ENCODE measurements around the gene ZNRF3. TPM values are rescaled to one million over a fixed set of nuclear protein-coding genes. Genes with fewer than 3 reads are reported as not detected.
"Not testable (repeated sequence)": the region's sequence is repeated elsewhere in the genome, so short reads cannot be mapped to it uniquely, and the experiment has no call there.

The ZNRF3 gene
- total RNA-seq, 1 donor from 2014 or later: 6.7 TPM

- H3K36me3 Mint-ChIP-seq (ENCODE audit: low read depth): peaks cover 4% of the 10 kb centered on the region
- H3K27me3 Mint-ChIP-seq (ENCODE audit: low read depth): no peaks in the 10 kb centered on the region
- H3K27ac Mint-ChIP-seq (ENCODE audit: unreplicated experiment): no peak overlapping the region
- DNase-seq (ENCODE audit: low spot score): no peak
- no peak overlapping the region for H3K4me3 Mint-ChIP-seq (ENCODE audit: unreplicated experiment)
- TF ChIP-seq, protein P1, sequence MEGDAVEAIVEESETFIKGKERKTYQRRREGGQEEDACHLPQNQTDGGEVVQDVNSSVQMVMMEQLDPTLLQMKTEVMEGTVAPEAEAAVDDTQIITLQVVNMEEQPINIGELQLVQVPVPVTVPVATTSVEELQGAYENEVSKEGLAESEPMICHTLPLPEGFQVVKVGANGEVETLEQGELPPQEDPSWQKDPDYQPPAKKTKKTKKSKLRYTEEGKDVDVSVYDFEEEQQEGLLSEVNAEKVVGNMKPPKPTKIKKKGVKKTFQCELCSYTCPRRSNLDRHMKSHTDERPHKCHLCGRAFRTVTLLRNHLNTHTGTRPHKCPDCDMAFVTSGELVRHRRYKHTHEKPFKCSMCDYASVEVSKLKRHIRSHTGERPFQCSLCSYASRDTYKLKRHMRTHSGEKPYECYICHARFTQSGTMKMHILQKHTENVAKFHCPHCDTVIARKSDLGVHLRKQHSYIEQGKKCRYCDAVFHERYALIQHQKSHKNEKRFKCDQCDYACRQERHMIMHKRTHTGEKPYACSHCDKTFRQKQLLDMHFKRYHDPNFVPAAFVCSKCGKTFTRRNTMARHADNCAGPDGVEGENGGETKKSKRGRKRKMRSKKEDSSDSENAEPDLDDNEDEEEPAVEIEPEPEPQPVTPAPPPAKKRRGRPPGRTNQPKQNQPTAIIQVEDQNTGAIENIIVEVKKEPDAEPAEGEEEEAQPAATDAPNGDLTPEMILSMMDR (IDR thresholded peaks at IDR 0.05): no peak
- H3K9me3 Mint-ChIP-seq (ENCODE audit: low read depth): peaks cover 7% of the 10 kb centered on the region
- no peaks in the 10 kb centered on the region for H3K4me1 Mint-ChIP-seq (ENCODE audit: low read depth)
Observed at GRCh38 chr22:28843633-28844032, 39.7 kb upstream of the ZNRF3 start.

DNA sequence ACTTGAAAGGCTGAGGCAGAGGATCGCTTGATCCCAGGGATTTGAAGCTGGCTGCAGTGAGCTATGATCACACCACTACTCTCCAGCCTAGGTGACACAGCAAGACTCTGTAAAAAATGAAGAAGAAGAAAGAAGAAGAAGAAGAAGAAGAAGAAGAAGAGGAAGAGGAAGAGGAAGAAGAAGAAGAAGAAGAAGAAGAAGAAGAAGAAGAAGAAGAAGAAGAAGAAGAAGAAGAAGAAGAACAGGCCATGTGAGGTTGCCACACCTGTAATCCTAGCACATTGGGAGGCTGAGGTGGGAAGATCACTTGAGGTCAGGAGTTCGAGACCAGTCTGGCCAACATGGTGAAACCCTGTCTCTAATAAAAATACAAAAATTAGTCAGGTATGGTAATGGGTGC lies 39.1 kb upstream of the ZNRF3 start:
- not testable (repeated sequence) for H3K27me3 Mint-ChIP-seq (ENCODE audit: low read depth); H3K36me3 Mint-ChIP-seq (ENCODE audit: low read depth); H3K4me3 Mint-ChIP-seq (ENCODE audit: unreplicated experiment); H3K4me1 Mint-ChIP-seq (ENCODE audit: low read depth); DNase-seq (ENCODE audit: low spot score); H3K9me3 Mint-ChIP-seq (ENCODE audit: low read depth); H3K27ac Mint-ChIP-seq (ENCODE audit: unreplicated experiment)

- Mint-ChIP-seq H3K36me3 (ENCODE audit: low read depth) (peaks cover 4% of the 10 kb centered on the region), H3K27ac (ENCODE audit: unreplicated experiment) (no peak overlapping the region), H3K4me3 (ENCODE audit: unreplicated experiment) (no peak overlapping the region), H3K9me3 (ENCODE audit: low read depth) (peaks cover 7% of the 10 kb centered on the region), H3K27me3 (ENCODE audit: low read depth) (no peaks in the 10 kb centered on the region), H3K4me1 (ENCODE audit: low read depth) (no peaks in the 10 kb centered on the region)
- TF ChIP-seq, protein P1 (IDR thresholded peaks at IDR 0.05): no peak
- no peak for DNase-seq (ENCODE audit: low spot score)
Observed at GRCh38 chr22:28846994-28847393, 36.4 kb upstream of the ZNRF3 start.

- no peak overlapping the region for H3K4me3 Mint-ChIP-seq (ENCODE audit: unreplicated experiment)
- no peaks in the 10 kb centered on the region for H3K36me3 Mint-ChIP-seq (ENCODE audit: low read depth)
- no peaks in the 10 kb centered on the region for H3K9me3 Mint-ChIP-seq (ENCODE audit: low read depth)
- no peaks in the 10 kb centered on the region for H3K4me1 Mint-ChIP-seq (ENCODE audit: low read depth)
- no peak overlapping the region for H3K27ac Mint-ChIP-seq (ENCODE audit: unreplicated experiment)
- H3K27me3 Mint-ChIP-seq (ENCODE audit: low read depth): no peaks in the 10 kb centered on the region
- no peak for DNase-seq (ENCODE audit: low spot score)
- TF ChIP-seq, protein P1 (IDR thresholded peaks at IDR 0.05): peak; percentile 98
Observed at GRCh38 chr22:28855355-28856094, 27.8 kb upstream of the ZNRF3 start.

- H3K4me3 Mint-ChIP-seq (ENCODE audit: unreplicated experiment): no peak overlapping the region
- H3K27me3 Mint-ChIP-seq (ENCODE audit: low read depth): no peaks in the 10 kb centered on the region
- no peaks in the 10 kb centered on the region for H3K4me1 Mint-ChIP-seq (ENCODE audit: low read depth)
- TF ChIP-seq, protein P1 (IDR thresholded peaks at IDR 0.05): no peak
- DNase-seq (ENCODE audit: low spot score): no peak
- no peaks in the 10 kb centered on the region for H3K9me3 Mint-ChIP-seq (ENCODE audit: low read depth)
- no peak overlapping the region for H3K27ac Mint-ChIP-seq (ENCODE audit: unreplicated experiment)
- no peaks in the 10 kb centered on the region for H3K36me3 Mint-ChIP-seq (ENCODE audit: low read depth)
Observed at GRCh38 chr22:28856095-28856455, 27.3 kb upstream of the ZNRF3 start.

- Mint-ChIP-seq H3K27me3 (ENCODE audit: low read depth) (no peaks in the 10 kb centered on the region), H3K27ac (ENCODE audit: unreplicated experiment) (no peak overlapping the region), H3K4me1 (ENCODE audit: low read depth) (no peaks in the 10 kb centered on the region), H3K4me3 (ENCODE audit: unreplicated experiment) (no peak overlapping the region), H3K9me3 (ENCODE audit: low read depth) (no peaks in the 10 kb centered on the region), H3K36me3 (ENCODE audit: low read depth) (no peaks in the 10 kb centered on the region)
- TF ChIP-seq, protein P1 (IDR thresholded peaks at IDR 0.05): no peak
- no peak for DNase-seq (ENCODE audit: low spot score)
Observed at GRCh38 chr22:28857288-28857687, 26.1 kb upstream of the ZNRF3 start.

Measured in chondrocyte (in vitro differentiated cells).